COLO668 (cell line): ENCODE measurements around the gene LUZP2.
"Not testable (repeated sequence)": the region's sequence is repeated elsewhere in the genome, so short reads cannot be mapped to it uniquely, and the experiment has no call there.

Experiments
- DNase-seq: peaks from one replicate; lab custom pipeline; 2025; ENCODE audit not compliant: unreplicated experiment; lab: John Stamatoyannopoulos, UW

LUZP2 gene

DNA sequence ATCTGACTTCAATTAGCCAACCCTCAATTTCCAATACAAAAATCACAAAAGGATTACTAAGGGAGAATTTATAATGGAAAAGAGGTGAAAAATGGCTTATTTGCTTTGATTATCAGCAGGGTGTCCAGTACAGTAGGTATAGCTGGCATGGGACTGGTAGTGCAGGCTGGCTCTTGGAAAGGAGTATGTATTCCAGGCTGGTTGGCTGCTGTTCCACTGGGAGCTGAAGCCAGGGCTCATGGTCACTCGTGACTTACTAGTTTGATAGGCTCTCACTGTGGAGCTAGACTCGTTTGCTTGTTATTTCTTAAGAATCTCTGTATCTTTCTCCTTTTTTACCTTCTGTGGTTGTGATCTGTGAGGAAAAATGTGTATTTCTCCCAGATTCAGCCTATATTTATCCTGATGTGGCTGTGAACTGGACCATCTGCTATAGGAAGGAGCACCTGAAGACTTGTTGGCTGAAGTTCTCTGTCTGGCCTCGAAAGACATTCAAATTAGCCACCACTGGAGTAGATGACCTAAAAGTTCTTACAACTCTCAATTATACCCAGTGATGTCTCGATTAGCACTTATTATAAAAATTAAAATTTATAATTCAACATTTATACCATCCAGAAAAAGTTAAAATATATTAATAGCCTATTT lies 395.1 kb downstream of the LUZP2 start:
- not testable (repeated sequence) for DNase-seq

DNA sequence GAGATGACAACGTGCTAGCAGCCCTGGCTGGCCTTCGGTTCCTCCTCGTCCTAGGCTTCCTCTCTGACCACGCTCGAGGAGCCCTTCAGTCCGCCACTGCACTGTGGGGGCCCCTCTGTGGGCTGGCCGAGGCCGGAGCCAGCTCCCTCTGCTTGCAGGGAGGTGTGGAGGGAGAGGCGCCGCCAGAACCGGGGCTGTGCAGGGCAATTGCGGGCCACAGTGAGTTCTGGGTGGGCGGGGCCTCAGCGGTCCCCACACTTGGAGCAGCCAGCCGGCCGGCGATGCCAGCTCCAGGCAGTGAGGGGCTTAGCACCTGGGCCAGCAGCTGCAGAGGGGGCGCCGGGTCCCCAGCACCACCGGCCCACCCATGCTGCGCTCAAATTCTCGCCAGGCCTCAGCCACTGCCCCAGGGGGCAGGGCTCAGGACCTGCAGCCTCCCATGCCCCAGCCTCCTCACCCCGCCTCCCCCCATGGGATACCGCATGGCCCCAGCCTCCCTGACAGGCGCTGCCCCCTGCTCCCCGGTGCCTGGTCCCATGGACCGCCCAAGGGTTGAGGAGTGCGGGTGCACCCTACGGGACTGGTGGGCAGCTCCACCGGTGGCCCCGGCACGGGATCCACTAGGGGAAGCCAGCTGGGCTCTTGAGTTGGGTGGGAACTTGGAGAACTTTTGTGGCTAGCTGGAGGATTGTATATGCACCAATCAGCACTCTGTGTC lies 399.4 kb downstream of the LUZP2 start:
- no peak for DNase-seq

DNA sequence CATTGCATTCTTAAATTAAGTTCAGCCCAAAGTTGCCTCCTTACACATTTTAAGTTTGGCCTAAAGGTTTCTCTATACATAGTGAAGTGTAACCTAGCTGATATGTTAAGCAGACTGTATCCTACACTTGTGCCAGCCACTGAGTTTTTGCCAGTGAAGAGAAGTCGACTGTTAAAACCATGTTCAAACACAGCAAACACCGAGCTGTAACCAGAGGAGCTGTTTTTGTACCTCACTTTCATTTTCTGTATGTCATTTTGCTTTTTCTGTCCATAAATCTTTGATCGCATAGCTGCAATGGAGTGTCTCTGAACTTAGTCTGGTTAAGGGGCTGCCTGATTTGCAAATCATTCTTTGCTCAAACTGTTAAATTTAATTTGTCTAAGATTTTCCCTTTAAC lies 403.7 kb downstream of the LUZP2 start:
- DNase-seq, result no peak

DNA sequence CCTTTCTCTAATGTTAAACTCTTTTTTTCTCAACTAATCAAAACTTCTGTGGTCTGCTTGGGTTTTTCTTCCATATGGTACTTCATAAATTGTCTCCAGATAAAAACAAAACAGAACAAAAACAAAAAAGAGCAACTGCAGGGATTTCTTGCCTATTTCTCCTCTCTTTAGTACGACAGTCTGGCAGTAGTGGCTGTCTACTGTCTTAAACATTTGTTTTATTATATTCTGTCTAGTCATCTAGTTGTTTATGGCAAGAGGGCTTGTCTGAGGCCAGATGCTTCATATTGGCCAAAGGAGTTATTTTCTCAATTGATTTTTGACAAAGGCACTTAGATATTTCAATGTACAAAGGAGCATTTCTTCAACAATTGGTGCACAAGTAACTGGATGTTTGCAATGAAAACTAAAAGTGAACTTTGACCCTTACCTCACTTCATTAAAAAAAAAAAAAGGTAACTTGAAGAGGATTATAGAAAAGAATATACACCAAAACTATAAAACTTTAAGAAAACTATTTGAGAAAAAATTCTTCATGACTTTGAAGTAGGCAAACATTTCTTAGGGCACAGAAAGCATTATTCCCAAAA lies 404.2 kb downstream of the LUZP2 start:
- no peak for DNase-seq

DNA sequence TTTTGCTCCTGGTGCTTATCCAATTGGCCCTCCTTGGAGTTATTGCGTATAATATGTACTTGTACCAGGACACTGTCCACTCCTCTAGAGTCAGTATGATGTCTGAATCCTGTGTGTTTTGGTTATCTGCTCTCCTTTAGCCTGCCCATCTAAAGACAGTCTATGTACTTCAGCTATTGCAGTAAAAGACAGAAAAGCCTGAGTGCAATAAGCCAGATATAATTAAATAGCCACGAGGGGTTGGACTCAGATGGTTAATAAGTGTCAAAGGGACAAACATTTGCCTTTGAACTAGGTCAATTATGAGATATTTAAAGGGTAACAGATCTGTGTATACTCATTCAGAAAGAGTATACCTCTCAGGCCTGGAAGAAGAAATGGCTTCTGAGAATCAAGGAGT lies 406.7 kb downstream of the LUZP2 start:
- DNase-seq, result no peak

DNA sequence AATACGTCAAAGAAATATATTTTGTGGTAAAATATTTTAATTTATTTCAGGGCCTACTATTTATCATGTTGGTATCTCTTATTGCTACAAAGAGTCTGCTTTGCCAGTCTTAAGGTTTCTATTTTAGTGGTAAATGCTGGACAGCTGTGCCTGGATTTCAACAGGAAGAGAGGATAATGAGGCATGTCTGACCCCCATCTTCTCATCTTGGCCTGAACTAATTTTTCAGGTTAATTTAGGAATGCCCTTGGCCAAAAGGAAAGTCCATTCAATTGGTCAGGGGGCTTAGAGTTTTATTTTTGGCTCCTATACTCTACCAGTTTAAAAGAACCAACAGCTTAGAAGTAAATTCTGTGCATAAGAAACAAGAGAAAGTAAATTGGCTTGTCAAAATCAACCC lies 428.2 kb downstream of the LUZP2 start:
- DNase-seq, result no peak

DNA sequence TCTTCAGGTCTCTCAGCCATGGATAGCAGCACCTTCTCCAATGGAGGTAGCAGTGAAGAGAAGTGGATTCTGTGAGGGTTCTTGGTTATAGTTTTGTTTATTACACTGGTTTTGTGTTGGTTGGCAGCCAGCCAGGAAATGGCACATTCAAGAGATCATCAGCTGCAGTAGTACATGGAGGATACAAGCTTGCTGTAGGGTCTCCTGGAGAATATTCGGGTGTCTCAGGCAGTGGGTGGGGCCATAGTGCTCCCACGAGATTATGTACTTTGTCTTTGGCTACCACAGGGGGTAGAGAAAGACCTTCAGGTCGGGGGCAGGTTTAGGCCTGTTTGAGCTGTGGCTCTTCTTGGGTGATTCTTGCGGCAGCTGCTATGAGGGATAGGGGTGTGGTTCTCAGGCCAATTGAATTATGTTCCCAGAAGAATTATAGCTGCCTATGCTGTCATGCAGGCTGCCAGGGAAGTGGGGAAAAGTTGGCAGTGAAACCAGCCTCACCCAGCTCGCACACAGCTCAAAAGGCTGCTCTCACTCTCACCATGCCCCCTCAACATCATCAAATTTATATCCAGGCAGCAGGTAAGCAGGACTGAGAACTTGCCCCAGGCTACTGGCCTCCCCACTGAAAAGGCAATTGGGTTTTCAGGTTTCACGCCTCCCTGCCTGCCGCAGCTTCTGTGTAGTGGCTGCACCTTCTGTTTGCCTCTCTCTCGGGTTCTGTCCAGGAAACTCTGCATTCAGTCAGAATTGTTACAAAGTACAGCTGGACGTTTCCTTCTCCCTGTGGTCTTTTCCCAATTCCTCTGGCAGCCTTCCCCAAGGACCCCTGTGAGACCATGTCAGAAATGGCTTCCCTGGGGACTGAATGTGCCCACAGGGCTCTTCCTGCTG lies 435.5 kb downstream of the LUZP2 start:
- peak; percentile 77 for DNase-seq

DNA sequence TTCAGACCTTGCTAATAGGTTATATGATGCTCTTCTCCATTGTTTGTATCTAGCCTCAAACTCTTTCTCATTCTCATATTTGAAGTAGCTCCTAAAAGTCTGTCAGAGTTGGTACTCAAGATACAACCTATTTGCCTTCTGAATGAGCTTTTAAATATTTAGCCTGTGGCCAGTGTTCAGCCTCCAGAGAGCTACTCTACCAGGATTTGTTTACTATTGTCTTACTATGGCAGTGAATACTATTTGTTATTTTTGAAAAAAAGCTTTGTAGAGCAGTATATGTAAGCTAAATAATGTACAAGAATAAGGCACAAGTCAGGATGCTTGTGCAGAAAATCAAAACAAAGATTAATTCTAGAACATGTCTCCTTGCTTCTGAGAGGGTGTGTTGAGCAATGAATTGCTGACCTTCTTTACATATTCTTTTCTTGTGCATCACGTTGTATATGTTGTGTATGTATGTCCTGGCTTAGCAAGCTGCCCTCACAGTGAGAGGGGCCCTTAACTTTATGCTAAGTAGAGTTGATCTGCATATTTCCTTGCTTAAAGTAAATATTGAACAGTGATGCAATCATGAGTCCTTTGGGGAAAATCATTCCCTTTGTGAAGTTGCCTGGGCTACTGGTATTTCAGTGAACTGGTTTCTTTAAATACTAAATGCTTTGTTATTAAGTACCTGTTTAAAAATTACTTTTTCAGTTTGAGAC lies 438.0 kb downstream of the LUZP2 start:
- DNase-seq, result no peak

DNA sequence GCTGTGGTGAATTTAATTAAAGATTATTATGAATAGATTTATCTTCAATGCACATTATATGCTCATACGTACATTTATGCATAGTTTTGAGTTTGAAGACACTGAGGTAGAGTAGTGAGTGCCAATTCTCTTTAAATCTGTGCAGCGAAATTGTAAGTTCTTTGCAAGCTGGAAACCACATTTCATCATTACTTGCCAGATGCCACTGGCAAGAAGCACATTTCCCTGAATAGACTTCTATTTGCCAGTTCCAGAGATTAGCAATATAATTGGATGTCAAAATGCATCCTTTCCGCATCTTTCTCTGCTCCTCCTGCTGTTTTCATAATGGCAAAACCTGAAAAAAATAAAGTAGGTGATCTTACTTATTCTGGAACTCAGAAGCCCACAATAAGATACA lies 448.0 kb downstream of the LUZP2 start:
- DNase-seq, result no peak

DNA sequence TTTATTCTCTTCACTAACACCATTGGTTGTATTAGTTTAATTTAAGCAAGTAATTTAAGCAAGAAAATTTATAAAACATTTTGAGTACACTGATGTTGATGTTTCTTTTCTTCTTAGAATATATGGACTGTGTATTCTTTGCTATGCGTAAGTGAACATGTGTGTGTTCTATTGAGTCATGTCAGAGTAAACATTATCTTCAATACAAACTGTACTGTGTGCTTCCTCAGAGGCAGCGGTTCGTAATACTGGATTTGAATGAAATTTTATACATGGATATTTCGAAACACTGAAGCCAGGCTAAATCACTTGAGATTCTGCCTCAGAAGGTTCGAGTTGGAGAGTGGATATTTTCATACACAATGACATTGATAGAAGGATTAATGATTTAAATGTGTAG lies 452.6 kb downstream of the LUZP2 start:
- peak; percentile 3 for DNase-seq

DNA sequence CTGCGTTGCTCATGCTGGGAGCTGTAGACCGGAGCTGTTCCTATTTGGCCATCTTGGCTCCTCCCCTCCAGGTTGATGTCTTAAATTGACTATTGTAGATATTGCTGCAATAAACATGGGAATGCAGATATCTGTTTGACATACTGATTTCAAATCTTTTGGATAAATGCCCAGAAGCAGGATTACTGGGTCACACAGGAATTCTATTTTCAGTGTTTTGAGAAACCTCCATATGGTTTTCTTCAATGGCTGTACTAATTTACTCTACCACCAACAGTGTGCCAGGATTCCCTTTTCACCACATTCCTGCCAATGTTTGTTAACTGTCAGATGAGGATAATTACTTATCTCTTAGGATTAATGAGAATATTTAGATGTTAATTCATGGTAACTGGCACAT lies 467.0 kb downstream of the LUZP2 start:
- no peak for DNase-seq

DNA sequence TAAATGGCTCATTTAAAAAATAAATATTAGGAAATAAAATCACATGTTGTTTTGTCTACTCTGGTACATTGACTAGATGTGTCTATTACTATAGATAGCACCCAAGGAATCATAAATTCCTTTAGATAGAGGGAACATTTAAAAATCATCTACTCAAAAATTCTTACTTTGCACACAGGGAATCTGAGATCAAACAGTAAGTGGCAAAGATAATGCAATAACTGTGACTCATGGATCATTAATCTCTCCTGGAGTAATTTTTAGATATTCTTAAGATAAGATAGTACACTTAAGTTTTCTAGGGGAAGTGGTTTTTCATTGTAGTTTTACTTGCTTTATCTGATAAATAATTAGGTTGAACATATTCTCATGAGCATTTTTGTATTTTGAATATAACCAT lies 468.9 kb downstream of the LUZP2 start:
- DNase-seq, result no peak

DNA sequence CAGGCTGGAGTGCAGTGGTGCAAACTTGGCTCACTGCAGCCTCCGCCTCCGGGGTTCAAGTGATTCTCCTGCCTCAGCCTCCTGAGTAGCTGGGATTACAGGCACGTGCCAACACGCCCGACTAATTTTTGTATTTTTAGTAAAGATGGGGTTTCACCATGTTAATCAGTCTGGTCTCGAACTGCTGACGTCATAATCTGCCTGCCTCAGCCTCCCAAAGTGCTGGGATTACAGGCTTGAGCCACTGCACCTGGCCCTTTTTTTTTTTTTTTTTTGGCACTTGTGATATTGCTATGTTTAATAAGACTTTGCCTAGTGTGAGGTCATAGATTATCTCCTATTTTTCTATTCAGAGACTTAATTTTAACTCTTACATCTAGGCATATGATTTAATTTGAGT lies 497.1 kb downstream of the LUZP2 start:
- not testable (repeated sequence) for DNase-seq

DNA sequence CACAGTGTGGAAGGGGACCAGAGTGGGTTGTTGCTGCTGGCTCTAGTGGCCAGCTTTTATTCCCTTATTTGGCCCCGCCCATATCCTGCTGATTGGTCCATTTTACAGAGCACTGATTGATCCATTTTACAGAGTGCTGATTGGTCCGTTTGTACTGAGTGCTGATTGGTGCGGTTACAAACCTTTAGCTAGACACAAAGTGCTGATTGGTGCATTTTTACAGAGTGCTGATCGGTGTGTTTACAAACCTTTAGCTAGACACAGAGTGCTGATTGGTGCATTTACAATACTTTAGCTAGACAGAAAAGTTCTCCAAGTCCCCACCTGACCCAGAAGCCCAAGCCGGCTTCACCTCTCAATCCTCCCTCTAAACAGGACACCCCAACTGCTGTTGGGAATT lies 503.1 kb downstream of the LUZP2 start:
- not testable (repeated sequence) for DNase-seq

DNA sequence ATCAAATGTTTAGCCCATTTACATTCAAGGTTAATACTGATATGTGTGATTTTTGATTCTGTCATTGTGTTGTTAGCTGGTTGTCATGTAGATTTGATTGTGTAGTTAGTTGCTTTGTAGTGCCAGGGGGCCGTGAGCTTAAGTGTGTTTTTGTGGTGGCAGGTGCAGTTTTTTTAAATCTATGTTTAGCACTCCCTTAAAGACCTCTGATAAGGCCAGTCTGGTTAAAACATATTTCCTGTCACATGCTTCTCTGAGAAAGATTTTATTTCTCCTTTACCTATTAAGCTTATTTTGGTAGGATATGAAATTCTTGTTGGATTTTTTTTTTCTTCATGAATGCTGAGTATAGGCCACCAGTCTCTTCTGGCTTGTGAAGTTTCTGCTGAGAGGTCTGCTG lies 540.6 kb downstream of the LUZP2 start:
- DNase-seq, result no peak

DNA sequence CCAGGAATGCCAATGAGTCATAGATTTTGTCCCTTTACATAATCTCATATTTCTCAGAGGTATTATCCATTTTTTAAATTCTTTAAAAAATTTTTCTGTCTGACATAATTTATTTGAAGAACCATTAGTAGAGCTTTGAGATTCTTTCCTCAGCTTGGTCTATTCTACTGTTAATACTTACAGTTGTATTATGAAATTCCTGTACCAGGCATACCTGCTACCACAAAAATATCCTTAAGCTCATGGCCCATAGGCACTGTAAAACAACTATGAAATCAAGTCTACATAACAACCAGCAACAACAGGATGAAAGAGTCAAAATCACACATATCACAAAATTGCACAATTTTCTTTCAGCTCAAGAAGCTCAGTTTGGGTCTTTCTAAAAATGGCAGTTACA lies 541.3 kb downstream of the LUZP2 start:
- DNase-seq, result no peak

DNA sequence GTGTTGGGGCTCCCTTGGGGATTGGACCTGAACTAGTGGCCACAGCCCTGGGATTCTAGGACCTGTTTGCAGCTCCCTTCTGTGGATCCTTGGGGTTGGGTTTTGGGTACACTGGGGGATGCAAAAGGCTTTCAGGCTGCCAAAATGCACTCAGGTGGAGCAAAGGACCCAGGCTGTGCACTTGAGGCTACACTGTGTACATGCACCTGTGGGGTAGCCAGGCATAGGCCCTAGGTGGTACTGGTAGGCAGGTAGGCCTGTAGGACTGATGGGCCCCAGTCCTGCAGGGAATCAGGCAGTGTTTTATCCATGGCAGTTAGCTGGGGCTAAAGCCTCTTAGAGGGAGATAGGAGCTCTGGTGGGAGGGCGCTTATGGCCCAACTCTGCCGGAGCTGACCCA lies 542.3 kb downstream of the LUZP2 start:
- DNase-seq, result no peak

DNA sequence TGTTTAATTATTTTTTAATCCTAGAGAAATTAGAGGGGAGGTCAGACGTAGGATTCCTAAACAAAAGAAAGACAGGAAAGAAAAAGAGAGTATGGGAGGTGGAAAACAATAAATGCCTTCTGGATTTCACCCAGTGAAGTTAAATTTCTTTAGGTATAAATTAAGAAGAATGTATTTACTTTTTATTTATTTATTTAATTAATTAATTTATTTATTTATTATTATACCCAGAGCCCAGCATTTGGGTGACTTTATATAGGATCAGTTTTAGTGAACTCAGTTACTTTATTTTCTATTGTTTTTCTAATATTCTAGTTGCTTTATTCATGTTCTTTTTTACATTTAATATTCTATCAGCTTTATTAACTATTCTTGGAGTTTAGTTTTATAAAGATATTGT lies 551.8 kb downstream of the LUZP2 start:
- DNase-seq, result no peak

DNA sequence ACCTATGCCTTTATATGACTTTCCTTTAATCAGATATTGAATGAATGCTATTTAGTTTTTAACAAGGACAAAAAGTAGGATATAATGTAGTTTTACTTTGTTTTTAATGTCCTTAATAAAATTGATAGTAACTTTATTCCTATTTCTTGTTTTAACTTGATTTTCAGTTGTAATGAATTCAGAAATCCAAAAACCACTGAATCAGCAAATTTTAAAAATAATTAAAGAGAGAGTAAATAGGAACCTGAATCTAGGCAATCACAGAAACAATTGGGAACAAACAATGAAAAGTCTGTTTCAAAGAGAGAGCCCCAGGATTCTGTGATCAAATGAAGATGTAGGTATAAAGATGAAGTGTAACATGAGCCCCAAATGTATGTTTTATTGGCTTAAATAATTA lies 556.0 kb downstream of the LUZP2 start:
- DNase-seq, result no peak

DNA sequence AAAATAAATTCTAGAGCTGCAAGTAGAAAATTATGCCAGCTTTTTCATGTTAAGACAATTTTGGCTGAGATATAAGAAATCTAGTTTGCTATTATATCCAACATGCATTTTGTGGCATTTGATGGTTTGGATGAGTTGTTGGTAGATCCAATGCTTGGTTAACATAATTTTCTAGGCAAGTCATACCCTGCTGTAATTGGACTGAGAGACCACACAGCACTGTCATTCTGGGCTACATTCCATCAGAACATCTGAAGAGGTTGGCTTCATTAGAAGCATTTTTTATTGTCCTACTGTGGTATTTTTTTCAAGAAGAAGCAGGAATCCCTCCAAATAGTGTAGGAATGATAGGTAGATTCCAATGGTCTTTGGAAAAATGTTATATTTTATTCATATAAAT lies 561.0 kb downstream of the LUZP2 start:
- no peak for DNase-seq

DNA sequence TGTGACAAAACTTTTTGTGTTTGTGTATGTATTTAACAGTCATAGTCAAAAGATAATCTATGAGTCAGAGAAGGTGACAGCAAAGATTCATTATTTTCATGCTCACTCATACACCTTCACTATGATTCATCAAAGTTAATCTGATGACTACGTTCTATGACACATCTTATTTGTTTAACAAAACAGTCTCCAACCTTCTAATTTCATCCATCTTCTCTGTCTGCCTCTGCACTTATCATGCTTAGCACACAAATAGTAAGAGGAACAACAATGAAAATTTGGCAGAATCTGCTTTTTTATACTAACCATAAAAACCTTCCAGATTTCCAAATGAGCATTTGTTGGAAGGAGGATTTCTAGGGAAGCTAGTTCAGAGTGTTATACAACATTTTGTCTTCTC lies 568.9 kb downstream of the LUZP2 start:
- DNase-seq, result no peak
